Osteocyte (in vitro differentiated cells): ENCODE results near the gene SCGB1A1. TPM values are rescaled to one million over a fixed set of nuclear protein-coding genes. Genes with fewer than 3 reads are reported as not detected.

ENCODE experiments used
- DNase-seq: peaks from one replicate; pipeline ENCODE4 v3.0.0; 2021; ENCODE audit warnings: mixed read lengths; ENCODE audit not compliant: unreplicated experiment; ENCODE audit errors: extremely low spot score
- H3K27ac Mint-ChIP-seq: one replicate; pipeline ENCODE4 v1.8.0; 2021; ENCODE audit warnings: mild to moderate bottlenecking, mixed read lengths; ENCODE audit not compliant: unreplicated experiment
- H3K27me3 Mint-ChIP-seq: one replicate; pipeline ENCODE4 v1.8.0; 2021; ENCODE audit warnings: mixed read lengths; ENCODE audit not compliant: unreplicated experiment
- H3K36me3 Mint-ChIP-seq: one replicate; pipeline ENCODE4 v1.8.0; 2021; ENCODE audit warnings: mixed read lengths; ENCODE audit not compliant: unreplicated experiment
- H3K4me1 Mint-ChIP-seq: one replicate; pipeline ENCODE4 v1.8.0; 2021; ENCODE audit warnings: mixed read lengths; ENCODE audit not compliant: unreplicated experiment
- H3K4me3 Mint-ChIP-seq: one replicate; pipeline ENCODE4 v1.8.0; 2021; ENCODE audit warnings: mild to moderate bottlenecking, moderate library complexity, mixed read lengths; ENCODE audit not compliant: unreplicated experiment
- H3K9me3 Mint-ChIP-seq: one replicate; pipeline ENCODE4 v1.8.0; 2021; ENCODE audit warnings: mixed read lengths; ENCODE audit not compliant: unreplicated experiment
- total RNA-seq: library from RNA; stranded (reverse); gene quantifications from 2 replicates; pipeline ENCODE4 v1.2.1, GENCODE V29; 2021
- TF ChIP-seq, protein P1 (sequence below): fragments of 200-600 bp; sonication (generic); IDR thresholded peaks from 2 replicates; pipeline ENCODE4 v1.5.0; 2021; ENCODE audit warnings: antibody characterized with exemption, mild to moderate bottlenecking, moderate library complexity

Gene SCGB1A1
- total RNA-seq, 1 donor from 2014 or later: not detected

DNA sequence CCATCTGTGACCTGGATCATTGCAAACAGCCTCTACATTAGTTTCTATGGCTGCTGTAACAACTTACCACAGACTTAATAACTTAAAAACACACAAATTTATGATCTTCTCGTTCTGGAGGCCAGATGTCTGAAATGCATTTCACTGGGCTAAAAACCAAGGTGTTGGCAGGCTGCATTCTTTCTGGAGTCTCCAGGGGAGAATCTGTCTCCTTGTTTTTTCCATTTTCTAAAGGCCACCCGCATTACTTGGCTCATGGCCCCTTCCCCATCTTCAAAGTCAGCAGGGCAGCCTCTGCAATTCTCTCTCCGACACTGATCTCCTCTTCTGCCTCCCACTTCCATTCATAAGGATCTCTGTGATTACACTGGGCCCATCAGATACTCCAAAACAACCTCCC lies 11.6 kb downstream of the SCGB1A1 start:
- H3K9me3 Mint-ChIP-seq: no peaks in the 10 kb centered on the region
- H3K27ac Mint-ChIP-seq: no peak overlapping the region
- H3K27me3 Mint-ChIP-seq: no peaks in the 10 kb centered on the region
- no peak overlapping the region for H3K4me3 Mint-ChIP-seq
- no peak for DNase-seq
- peaks cover 61% of the 10 kb centered on the region for H3K4me1 Mint-ChIP-seq
- TF ChIP-seq, protein P1, sequence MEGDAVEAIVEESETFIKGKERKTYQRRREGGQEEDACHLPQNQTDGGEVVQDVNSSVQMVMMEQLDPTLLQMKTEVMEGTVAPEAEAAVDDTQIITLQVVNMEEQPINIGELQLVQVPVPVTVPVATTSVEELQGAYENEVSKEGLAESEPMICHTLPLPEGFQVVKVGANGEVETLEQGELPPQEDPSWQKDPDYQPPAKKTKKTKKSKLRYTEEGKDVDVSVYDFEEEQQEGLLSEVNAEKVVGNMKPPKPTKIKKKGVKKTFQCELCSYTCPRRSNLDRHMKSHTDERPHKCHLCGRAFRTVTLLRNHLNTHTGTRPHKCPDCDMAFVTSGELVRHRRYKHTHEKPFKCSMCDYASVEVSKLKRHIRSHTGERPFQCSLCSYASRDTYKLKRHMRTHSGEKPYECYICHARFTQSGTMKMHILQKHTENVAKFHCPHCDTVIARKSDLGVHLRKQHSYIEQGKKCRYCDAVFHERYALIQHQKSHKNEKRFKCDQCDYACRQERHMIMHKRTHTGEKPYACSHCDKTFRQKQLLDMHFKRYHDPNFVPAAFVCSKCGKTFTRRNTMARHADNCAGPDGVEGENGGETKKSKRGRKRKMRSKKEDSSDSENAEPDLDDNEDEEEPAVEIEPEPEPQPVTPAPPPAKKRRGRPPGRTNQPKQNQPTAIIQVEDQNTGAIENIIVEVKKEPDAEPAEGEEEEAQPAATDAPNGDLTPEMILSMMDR: no peak
- no peaks in the 10 kb centered on the region for H3K36me3 Mint-ChIP-seq

DNA sequence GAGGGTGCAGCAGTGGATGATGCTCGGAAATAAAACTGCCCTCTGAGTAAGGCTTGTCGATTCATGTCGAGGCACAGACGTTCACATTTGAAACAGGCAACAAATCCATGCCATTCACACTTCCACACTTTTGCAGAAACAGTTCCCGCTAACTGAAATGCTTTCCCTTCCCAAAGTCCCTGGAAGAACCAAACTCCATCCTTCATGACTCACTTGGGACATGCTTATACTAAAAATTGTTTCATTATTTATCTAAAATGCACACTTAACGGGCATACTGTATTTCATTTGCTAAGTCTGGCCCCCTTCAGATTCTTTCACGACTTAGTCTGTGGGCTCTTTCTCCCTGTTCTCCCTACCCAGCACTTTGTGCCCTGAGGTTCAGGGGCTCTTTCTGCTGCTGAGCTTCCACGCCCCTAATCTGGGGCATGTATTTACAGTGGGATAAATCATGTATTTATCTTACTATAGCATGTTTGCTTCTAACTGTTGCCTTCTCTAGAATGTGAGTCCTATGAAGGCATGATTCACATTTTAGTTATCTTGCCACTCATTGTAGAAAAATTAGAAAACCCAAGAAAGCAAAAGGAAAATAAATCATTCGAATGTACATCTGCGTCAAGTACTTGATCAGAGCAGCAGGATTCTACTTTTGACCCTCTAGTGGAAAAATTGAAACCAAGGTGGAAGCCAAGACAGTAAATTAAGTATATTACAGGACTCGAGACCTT lies 12.5 kb downstream of the SCGB1A1 start:
- TF ChIP-seq, protein P1: no peak
- H3K4me1 Mint-ChIP-seq: peaks cover 57% of the 10 kb centered on the region
- H3K4me3 Mint-ChIP-seq: peak overlapping the region; percentile 50
- H3K27ac Mint-ChIP-seq: peak overlapping the region; percentile 76
- H3K9me3 Mint-ChIP-seq: no peaks in the 10 kb centered on the region
- no peak for DNase-seq
- no peaks in the 10 kb centered on the region for H3K27me3 Mint-ChIP-seq
- no peaks in the 10 kb centered on the region for H3K36me3 Mint-ChIP-seq

DNA sequence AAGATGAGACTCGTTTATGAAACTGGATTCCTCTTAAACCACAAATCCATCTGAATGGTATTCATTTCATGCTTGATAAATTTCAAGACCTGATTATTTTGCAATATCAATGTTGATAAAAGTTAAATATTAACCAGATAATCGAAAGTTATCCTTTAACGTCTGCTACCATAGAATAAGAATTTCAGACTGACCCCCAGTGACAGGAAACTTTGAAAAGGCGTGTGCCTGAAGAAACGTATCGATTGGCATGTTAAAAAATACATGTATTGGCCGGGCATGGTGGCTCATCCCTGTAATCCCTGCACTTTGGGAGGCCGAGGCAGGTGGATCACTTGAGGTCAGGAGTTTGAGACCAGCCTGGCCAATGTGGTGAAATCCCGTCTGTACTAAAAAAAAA lies 13.9 kb downstream of the SCGB1A1 start:
- no peak for DNase-seq
- H3K36me3 Mint-ChIP-seq: no peaks in the 10 kb centered on the region
- H3K27ac Mint-ChIP-seq: no peak overlapping the region
- H3K4me3 Mint-ChIP-seq: no peak overlapping the region
- H3K27me3 Mint-ChIP-seq: no peaks in the 10 kb centered on the region
- peaks cover 45% of the 10 kb centered on the region for H3K4me1 Mint-ChIP-seq
- TF ChIP-seq, protein P1: no peak
- no peaks in the 10 kb centered on the region for H3K9me3 Mint-ChIP-seq

DNA sequence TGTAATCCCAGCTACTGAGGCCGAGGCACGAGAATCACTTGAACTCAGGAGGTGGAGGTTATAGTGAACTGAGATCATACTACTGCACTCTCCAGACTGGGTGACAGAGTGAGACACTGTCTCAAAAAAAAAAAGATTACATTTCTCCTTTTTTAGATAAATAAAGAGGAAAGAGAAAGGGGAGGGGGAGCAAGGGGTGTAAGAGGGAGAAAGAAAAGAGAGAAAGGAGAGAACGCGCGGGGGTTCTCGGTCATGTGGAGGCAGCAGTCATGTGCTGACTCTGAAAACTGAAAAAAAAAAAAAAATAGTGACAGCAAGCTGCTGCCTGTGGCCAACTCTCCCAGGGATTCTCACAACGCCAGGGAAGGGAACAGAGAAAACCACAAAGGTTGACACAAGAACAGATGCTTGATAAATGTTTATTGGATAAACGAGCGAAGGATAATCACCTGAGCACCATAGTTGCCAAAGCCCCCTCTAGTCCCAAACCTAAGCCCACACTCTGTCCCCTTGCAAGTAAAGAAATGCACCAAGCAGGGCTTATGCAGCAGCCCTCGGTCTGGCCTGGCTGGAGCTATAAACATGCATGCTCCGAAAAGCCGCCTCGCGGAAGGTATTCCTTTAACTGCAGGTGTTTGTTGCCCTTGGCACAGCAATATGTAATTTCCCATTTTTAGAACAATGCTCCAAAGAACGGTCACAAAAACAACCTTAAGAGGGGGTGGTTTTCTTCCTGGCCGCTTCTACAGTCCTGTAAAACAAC lies 14.5 kb downstream of the SCGB1A1 start:
- Mint-ChIP-seq H3K27ac (no peak overlapping the region), H3K36me3 (no peaks in the 10 kb centered on the region), H3K4me1 (peaks cover 38% of the 10 kb centered on the region), H3K27me3 (no peaks in the 10 kb centered on the region), H3K4me3 (no peak overlapping the region), H3K9me3 (no peaks in the 10 kb centered on the region)
- no peak for DNase-seq
- TF ChIP-seq, protein P1: no peak

DNA sequence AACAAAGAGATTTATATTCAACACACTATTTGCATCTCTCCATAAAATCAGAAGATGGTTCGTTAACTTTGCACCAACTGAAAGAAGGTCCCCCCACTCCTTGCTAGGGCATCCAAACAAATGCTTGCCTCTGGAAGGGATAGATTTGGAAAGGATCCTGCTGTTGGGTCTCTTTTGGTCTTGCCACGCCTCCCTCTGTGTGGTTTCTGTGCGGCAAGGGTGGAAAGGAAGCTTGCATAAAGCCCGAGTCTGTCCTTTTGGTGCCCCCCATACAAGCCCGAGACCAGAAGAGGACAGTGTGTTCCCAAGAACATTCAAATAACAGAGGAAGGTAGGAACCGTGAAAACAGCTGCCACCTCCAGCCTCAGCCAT lies 15.1 kb downstream of the SCGB1A1 start:
- TF ChIP-seq, protein P1: no peak
- Mint-ChIP-seq H3K4me1 (peaks cover 33% of the 10 kb centered on the region), H3K36me3 (no peaks in the 10 kb centered on the region), H3K9me3 (no peaks in the 10 kb centered on the region), H3K27me3 (no peaks in the 10 kb centered on the region), H3K4me3 (no peak overlapping the region), H3K27ac (no peak overlapping the region)
- no peak for DNase-seq
